Stimulated activated CD8-positive, alpha-beta memory T cell treated with anti-CD3 and anti-CD28 coated beads, Interleukin-7, amount 100 ng/mL, for 24 hours (primary cell): ENCODE data around the gene PTPN23.
A peak's percentile ranks its signal among the peaks of the same experiment; 100 is the strongest.

Experiments used
- DNase-seq: peaks from one replicate; pipeline ENCODE4 v3.0.0-alpha.2; 2020; ENCODE audit warnings: low read depth

PTPN23 gene

DNA sequence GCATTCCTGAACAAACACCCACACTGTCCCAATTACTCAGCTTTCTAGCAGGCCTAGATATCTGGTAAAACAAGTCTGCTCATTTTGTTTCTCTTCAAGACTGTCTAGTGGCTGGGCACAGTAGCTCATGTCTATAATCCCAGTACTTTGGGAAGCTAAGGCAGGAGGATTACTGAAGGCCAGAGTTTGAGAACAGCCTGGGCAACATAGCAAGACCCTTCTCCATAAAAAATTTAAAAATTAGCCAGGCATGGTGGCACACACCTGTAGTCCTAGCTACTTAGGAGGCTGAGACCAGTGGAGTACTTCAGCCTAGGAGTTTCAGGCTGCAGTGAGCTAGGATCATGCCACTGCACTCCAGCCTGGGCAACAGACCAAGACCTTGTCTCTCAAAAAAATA is 6.2 kb upstream of the PTPN23 start:
- no peak for DNase-seq

DNA sequence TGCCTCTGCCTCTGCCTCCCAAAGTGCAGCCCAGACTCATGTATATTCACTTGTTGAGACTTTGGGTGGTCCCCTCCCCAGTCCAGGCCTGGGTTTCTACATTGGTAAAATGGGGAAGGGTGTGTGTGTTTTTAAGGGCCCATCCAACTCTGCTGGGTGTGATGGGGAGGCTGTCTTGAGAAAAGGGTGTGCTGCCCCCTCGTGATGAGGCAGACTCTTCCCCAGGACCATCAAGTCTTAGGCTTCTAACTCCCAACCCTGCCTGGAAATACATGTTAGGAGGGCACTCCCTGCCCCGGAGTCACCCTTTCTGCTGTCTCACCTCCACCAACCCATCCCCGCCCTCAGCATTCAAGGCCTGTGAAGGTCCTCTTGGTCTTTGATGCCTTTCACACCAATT is 4.4 kb upstream of the PTPN23 start:
- DNase-seq = no peak

DNA sequence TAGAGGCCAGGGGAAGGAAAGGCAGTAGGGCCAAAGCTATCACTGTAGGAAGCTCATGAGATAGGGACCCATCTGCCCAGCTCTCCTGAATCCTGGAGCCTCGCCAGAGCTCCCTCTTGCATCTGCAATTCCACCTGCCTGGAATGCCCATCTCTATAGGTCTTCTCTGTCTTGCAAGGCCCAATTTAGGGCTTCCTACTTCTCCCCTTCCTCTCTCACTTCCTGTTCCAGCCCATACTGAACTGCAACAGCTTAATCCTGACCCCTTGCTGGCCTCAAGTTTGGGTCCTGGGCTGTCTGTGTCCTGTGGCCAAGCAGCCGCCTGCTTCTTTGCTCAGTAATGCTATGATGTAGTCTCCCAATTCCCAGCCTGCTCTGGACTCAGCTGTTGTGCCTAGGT is 3.6 kb upstream of the PTPN23 start:
- DNase-seq = no peak

DNA sequence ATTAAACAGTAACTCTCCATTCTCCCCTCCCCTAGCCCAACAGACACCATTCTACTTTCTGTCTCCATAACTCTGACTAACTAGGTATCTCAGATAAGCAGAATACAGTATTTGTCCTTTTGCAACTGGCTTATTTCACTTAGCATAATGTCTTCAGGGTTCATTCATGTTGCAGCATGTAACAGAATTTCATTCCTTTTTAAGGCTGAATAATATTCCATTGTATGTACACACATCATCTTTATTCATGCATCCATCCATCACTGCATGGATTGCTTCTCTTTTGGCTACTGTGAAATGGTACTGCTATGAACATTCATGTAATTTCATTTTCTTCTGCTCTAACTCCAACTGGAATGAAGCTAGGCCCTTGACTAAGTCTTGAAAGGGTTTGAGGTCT is 2.0 kb upstream of the PTPN23 start:
- DNase-seq = no peak

GRCh38 chr3:47379411-47379899 is 1.4 kb upstream of the PTPN23 start:
- no peak for DNase-seq

DNA sequence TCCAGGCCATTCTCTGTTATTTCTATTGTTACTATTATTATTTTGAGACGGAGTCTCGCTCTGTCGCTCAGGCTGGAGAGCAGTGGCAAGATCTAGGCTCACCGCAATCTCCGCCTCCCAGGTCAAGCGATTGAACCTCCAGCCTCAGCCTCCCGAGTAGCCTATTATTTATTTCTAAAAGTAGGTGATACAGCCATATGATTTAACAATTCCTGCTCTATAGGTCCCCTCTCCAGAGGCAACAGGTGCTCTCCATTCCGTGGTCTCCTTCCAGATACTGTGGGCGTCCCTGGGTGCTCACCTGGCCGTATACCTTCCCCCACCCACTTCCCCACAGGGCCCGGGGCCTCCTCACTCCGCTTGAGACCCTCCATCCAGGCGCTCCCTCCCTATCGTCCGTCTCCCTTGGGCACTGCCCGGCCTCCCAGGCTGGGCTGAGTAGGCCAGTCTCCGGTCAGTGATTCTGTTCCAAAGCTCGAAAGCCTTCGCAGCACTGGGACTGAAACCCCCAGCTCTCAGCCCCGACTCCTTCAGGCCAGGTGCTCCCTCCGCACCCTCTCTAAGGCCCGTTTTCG is 708 bp upstream of the PTPN23 start:
- no peak for DNase-seq

DNA sequence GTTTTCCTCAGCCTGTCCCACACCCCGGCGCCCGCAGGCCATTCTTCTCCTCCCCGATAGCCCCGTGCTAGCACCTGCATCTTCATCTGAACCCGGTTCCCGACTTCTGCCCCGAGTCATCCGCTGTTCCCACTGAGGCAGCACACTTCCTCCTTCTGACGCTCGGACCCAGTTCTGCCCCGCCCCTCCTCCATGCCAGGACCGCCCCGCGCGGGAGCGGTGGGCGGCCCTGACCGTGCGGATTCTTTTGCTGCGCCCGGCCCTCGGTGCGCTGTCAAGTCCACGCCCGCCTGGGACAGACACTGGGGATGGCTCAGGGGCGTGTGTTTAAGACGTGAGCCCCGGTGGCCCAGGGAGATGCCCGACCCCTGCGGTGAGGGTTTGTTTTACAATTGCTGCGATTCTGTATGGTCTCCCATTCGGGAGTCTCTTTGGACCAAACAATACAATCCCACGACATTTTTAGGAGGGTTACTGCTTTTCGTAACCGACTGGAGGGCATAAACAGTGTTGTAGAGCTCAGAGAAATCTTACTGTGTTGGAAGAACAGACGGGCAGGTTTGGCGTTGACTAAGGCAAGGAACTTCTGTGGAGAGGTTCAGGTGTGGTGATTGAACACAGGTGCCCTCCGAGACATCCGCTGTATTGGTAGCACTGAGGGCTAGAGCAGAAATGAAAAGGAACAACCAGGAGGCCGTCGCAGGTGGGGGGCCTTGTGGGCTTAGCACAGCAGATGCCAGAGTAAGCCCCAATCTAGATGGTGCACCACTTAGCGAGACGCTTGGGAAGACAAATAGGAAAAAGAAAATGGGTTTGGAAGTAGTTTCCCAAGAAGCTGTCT is 716 bp downstream of the PTPN23 start:
- peak; percentile 59 for DNase-seq

- no peak for DNase-seq
Measured at GRCh38 chr3:47384425-47384824, 3.6 kb downstream of the PTPN23 start.

DNA sequence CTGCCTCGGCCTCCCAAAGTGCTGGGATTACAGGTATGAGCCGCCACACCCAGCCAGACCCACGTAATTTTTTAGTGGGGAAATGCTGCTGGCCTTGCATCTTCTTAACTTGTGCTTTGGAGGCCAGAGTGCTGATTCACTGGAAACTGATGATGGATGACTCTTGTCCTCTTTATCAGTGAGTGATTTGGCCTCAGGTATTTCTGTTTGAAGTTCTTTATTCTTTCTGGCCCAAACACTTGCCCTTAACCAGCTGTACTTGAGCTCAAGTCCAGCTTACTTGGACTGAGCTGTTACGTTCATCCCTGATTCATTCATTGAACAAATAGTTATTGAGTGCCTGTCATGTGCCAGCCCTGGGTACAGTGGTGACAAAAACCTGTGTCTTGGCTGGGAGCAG is 4.2 kb downstream of the PTPN23 start:
- no peak for DNase-seq

GRCh38 chr3:47385796-47386195 is 5.0 kb downstream of the PTPN23 start:
- no peak for DNase-seq

GRCh38 chr3:47392933-47393332 is 12.1 kb downstream of the PTPN23 start:
- DNase-seq = no peak

GRCh38 chr3:47394140-47394870 is 13.5 kb downstream of the PTPN23 start:
- no peak for DNase-seq

DNA sequence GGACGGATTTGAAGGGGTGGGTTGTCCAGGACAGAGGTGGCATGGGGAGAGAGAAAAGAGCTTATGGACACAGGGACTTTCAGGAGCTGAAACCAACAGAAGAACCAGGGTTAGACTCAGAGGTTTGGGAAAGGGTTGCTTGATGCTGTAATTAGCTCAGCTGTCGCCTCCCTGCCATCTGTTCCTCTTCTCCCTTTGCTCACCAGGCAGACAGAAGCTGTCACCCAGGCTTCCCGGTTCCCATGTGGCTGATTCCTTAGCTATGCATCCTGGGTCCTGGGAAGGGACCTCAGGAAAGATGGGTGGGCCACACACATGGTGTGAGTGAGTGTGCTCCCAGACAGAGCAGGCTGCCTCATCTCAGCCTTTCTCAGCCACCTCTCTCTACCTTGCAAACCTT is 14.1 kb downstream of the PTPN23 start:
- DNase-seq = no peak

DNA sequence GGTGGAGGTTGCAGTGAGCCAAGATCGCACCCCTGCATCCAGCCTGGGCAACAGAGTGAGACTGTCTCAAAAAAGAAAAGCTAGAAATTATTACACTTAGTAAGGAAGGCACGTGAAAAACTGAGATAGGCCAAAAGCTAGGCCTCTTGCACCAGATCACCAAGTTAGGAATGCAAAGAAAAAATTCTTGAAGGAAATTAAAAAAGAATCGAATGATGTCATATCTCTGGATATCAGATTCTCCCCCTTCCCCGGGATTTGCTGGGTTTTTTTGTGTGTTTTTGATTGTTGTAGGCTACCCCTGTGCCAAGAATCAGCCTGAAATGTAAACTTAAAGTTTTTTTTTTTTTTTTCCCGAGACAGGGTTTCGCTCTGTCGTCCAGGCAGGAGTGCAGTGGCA is 17.4 kb downstream of the PTPN23 start:
- DNase-seq = no peak

DNA sequence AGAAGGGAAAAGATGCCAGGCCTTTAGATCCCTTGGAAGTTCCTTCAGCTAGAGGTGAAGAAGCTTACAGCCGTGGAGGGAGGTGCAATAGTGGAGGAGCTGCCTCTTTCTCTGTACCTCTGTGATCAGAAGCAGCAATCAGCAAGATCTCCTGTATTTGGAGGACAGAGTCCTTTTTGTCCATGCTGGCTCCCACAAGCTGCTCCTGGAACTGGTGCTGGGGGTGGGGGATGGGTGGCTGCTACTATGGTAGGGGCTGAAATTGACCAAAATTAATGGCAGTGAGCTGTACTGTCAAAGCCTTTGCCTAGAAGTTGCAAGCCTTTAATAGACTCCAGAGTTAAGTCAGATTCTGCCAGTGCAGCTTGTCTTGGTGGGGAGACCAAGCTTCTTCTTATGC is 18.2 kb downstream of the PTPN23 start:
- no peak for DNase-seq

DNA sequence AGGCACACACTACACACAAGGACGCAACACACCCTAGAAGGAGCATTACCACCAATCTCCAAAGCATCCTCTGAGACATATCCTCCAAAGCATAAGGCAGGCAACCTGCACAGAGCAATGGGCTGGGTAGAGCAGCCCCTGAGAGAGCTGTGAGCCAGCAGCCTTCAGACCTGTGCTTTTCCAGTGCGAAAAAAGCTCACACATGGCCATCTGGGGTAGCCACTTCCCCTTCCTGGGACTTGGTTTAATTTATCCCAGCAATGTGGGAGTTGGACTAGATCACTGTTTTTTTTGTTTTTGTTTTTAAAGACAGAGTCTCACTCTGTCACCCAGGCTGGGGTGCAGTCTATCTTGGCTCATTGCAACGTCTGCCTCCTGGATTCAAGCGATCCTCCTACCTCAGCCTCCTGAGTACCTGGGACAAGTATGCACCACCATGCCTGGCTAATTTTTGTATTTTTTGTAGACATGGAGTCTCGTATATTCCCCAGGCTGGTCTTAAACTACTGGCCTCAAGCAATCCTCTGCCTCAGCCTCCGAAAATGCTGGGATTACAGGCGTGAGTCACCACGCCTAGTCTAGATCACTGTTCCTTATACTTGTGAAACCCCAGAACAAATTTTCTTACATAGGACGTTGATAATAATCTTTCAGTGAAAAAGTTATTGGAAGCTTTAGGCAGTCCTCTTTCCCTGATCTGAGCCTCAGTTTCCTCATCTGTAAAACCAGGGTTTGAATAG is 18.9 kb downstream of the PTPN23 start:
- no peak for DNase-seq

DNA sequence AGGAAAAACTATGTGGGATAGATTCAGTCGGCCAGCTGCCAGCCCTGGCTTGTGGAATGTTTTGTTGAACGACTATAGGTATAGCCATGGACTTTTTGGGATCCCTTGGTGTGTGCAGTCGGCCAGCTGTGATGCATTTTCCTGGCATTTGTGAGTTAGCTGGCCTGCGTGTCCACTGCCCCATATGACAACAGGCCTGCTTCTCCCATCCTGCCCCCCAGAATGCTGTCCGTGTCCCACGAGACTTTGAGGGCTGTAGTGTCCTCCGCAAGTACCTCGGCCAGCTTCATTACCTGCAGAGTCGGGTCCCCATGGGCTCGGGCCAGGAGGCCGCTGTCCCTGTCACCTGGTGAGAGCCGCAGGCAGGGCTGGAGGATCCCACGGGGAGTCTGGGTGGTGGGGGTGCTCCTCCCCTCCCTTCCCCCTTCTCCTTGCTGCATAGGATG is 23.6 kb downstream of the PTPN23 start:
- no peak for DNase-seq

- no peak for DNase-seq
Measured at GRCh38 chr3:47404955-47405790, 24.4 kb downstream of the PTPN23 start.

DNA sequence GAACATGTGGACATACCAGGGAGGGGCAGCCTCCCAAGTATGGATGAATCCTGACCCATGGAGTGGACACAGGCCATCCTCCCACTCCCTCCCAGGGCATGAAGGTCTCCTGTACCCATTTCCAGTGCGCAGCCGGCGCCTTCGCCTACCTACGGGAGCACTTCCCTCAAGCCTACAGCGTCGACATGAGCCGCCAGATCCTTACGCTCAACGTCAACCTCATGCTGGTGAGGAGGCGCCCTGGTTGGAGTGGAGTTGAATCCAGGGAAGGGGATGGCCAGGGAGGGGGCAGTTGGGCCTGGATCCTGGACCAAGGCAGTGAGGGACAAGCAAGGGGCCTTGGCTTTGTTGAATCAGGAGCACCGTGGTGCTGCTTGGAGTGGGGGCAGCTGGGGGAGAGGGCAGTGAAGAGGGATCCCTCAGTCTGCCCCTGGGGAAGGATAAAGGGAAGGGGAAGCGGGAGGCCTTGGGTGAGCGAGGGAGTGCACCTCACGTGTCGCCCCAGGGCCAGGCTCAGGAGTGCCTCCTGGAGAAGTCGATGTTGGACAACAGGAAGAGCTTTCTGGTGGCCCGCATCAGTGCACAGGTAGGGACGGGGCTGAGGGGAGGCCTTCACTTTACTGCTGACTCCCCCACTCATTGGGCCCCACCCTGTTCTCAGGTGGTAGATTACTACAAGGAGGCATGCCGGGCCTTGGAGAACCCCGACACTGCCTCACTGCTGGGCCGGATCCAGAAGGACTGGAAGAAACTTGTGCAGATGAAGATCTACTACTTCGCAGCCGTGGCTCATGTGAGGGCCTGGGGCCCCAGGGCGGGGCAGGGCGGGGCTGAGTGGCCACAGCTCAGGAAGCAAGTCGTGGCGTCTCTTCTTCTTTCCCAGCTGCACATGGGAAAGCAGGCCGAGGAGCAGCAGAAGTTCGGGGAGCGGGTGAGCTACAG is 25.3 kb downstream of the PTPN23 start:
- DNase-seq = no peak

- no peak for DNase-seq
Measured at GRCh38 chr3:47406762-47407149, 25.9 kb downstream of the PTPN23 start.
